ENCODE data around the gene FZD4.

DNA sequence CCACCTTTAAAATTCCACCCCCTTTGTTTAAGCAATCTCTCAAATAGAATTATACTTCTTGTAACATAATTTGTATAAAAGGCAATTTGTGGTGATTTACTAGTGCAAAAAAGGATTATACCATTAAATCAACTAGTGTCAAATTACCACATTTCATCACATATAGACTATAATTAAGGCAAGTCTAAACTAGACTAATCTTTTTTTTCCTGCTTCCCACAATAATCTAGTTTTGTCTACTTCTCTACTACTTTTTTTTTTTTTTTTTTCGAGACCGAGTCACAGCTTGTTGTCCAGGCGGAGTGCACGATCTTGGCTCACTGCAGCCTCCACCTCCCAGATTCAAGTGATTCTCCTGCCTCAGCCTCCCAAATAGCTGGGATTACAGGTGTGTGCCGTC is 36.1 kb upstream of the FZD4 start:
- TF ChIP-seq CTCF (conservative IDR thresholded peaks at IDR 0.05) (no peak), ZFX (IDR thresholded peaks at IDR 0.05) (no peak)
